Esophagus muscularis mucosa (tissue), 4 donors: ENCODE results near the gene PAK5. TPM values are rescaled to one million over a fixed set of nuclear protein-coding genes. Genes with fewer than 3 reads are reported as not detected.

Source experiments
- DNase-seq: peaks from one replicate; pipeline ENCODE4 v3.0.0-alpha.2; 2017; ENCODE audit errors: extremely low spot score
- H3K27ac ChIP-seq, 4 donors: fragments of 200-600 bp; sonication (generic); replicated peaks in 1 of 4; 1 replicate in 3 of 4; 2 replicates in 1 of 4; pipeline ENCODE4 v1.5.1; 2016 to 2019; ENCODE audit warnings: mild to moderate bottlenecking in 1 of 4
- H3K27me3 ChIP-seq, 4 donors: fragments of 200-600 bp; sonication (generic); one replicate each; pipeline versions ENCODE4 v1.5.1 to v1.6.0; 2016 to 2019
- H3K36me3 ChIP-seq, 4 donors: fragments of 200-600 bp; sonication (generic); one replicate each; pipeline ENCODE4 v1.5.1; 2016 to 2019
- H3K4me1 ChIP-seq, 4 donors: fragments of 200-600 bp; sonication (generic); one replicate each; pipeline ENCODE4 v1.5.1; 2016 to 2019
- H3K4me3 ChIP-seq, 4 donors: fragments of 200-600 bp; sonication (generic); 1 replicate in 2 of 4; 2 replicates in 2 of 4; pipeline ENCODE4 v1.5.1; 2016 to 2019; ENCODE audit warnings: mild to moderate bottlenecking in 4 of 4, moderate library complexity in 1 of 4
- H3K9me3 ChIP-seq, 4 donors: fragments of 200-600 bp; sonication (generic); 1 replicate in 3 of 4; 2 replicates in 1 of 4; pipeline ENCODE4 v1.5.1; 2016 to 2019
- EP300 ChIP-seq: sonication (generic); formaldehyde crosslinking; IDR thresholded peaks from one replicate; pipeline ENCODE4 v1.6.1; 2017; ENCODE audit warnings: antibody characterized with exemption
- POLR2A ChIP-seq: fragments of 450-650 bp; IDR thresholded peaks from one replicate; pipeline ENCODE4 v1.6.1; 2017; ENCODE audit warnings: antibody characterized with exemption, moderate library complexity, mild to moderate bottlenecking, low read depth
- POLR2AphosphoS5 ChIP-seq, 2 donors: sonication (generic); formaldehyde crosslinking; IDR thresholded peaks; one replicate each; pipeline ENCODE4 v1.6.1; 2017; ENCODE audit warnings: antibody characterized with exemption in 2 of 2
- WGBS: methylation state at CpG from one replicate; pipeline ENCODE4 v1.1.5; 2018; 5-methylcytosine and 5-hydroxymethylcytosine counted together
- intact Hi-C: fragments of 100-400 bp; cut with DNase I; formaldehyde crosslinking; loops from one replicate; pipeline ENCODE4 v1.15.1; 2023
- total RNA-seq, 4 donors: library from RNA; depleted of rRNA; stranded (reverse); fragments of >200 nt; gene quantifications; one replicate each; pipeline versions ENCODE4 v1.1.0 to v1.2.1, GENCODE V29; 2016
- TF ChIP-seq, protein P1 (sequence below), 3 experiments: fragments of 200-600 bp in 2 of 3; fragments of 450-650 bp in 1 of 3; sonication (generic) in 2 of 3; IDR thresholded peaks; one replicate each; pipeline ENCODE4 v1.5.1; 2017 to 2019; ENCODE audit warnings: antibody characterized with exemption in 3 of 3, mild to moderate bottlenecking in 2 of 3, moderate library complexity in 1 of 3

Gene PAK5
- total RNA-seq, 4 donors from 2014 or later, result 0.06 to 0.42 (median 0.20) TPM

DNA sequence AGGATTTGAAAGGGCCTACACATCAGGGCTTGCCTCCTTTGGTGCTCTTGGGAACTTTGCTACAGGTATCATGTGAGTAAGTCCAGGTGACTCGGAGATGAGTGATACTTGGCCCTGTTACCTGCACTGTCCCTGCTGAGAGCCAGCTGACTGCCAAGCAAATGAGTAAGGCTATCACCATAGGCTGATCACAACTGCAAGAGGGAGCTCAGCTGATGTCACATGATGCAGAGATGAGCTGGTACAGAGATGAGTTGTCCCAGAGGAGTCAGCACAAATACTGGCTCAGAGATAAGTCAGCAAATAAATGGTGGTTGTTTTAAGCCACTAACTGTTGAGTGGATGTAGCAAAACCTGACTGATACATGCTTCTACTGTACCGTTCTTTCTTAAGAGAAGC lies 283.1 kb downstream of the PAK5 start:
- Histone ChIP-seq H3K27ac (no peak overlapping the region), H3K9me3 (no peaks in the 10 kb centered on the region), H3K4me1 (no peaks in the 10 kb centered on the region), H3K27me3 (peaks cover 0 to 4% (median 0%) of the 10 kb centered on the region in 4 donors), H3K36me3 (no peaks in the 10 kb centered on the region), H3K4me3 (no peak overlapping the region)
- no peak for DNase-seq
- no peak for TF ChIP-seq EP300
- TF ChIP-seq POLR2AphosphoS5 (IDR thresholded peaks at IDR 0.05), result no peak
- no peak for TF ChIP-seq POLR2A
- TF ChIP-seq, protein P1, sequence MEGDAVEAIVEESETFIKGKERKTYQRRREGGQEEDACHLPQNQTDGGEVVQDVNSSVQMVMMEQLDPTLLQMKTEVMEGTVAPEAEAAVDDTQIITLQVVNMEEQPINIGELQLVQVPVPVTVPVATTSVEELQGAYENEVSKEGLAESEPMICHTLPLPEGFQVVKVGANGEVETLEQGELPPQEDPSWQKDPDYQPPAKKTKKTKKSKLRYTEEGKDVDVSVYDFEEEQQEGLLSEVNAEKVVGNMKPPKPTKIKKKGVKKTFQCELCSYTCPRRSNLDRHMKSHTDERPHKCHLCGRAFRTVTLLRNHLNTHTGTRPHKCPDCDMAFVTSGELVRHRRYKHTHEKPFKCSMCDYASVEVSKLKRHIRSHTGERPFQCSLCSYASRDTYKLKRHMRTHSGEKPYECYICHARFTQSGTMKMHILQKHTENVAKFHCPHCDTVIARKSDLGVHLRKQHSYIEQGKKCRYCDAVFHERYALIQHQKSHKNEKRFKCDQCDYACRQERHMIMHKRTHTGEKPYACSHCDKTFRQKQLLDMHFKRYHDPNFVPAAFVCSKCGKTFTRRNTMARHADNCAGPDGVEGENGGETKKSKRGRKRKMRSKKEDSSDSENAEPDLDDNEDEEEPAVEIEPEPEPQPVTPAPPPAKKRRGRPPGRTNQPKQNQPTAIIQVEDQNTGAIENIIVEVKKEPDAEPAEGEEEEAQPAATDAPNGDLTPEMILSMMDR (IDR thresholded peaks at IDR 0.05), result no peak
- WGBS, result 90% methylated on average over 2 of the region's 2 CpGs
- intact Hi-C loops, result no loop called here

DNA sequence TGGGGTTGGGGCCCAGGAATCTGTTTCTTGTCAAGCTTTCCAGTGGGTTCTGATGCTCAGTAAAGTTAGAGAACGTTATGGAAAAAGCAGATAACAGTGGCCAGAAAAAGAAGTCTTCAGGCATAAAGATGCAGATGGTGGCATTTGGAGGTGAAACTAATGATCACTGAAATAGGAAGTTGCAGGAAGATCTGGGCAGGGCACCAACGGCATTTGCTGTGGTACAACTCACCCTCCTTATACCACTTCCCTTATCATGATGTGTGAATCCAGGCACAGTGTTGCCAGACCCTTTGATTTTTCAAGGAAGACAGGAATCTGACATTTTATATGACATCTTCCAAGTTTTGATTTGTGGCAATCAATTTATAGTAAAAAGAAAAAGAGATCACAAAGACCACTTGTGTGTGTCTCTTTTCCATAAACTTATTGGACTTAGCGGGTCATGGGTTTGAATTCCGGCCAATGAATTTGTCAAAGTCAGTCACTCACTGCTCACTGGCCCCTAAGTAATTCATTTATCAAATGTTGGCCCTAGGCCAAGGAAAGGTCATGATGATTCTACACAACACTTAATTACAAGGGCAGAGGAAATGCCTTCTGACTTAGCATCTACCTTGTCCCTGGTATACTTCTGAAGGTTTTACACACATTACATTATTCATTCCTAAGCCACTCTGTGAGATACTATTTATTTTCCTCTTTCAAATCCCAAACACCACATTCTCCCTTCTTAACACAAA lies 286.9 kb downstream of the PAK5 start:
- no peaks in the 10 kb centered on the region for H3K9me3 ChIP-seq
- whole genome bisulfite sequencing, result 57% methylated on average over 4 of the region's 4 CpGs
- intact Hi-C loops, result no loop called here
- no peak overlapping the region for H3K27ac ChIP-seq
- no peaks in the 10 kb centered on the region for H3K36me3 ChIP-seq
- no peaks in the 10 kb centered on the region for H3K4me1 ChIP-seq
- H3K4me3 ChIP-seq, result no peak overlapping the region
- DNase-seq, result no peak
- no peak for TF ChIP-seq POLR2AphosphoS5 (IDR thresholded peaks at IDR 0.05)
- TF ChIP-seq EP300, result no peak
- no peak for TF ChIP-seq POLR2A
- TF ChIP-seq, protein P1 (IDR thresholded peaks at IDR 0.05), result no peak
- no peaks in the 10 kb centered on the region for H3K27me3 ChIP-seq

DNA sequence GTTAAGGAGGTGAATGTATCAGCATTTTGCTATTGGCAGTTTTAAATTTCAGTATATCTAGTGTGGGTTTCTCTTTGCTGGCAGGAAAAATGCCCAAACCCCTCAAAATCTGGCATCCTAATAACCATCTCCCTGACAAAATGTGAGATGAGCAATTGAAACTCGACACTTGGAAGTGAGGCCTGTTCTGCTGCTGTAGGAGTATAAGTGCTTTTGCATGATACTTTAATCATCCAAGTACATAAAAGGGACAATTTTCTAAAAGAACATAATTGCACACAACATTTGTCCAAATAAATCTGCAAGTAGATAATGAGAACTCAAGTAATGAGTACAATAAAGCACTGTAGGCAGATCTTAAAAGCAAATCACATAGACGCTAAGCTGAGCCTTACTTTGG lies 288.0 kb downstream of the PAK5 start:
- no peaks in the 10 kb centered on the region for H3K4me1 ChIP-seq
- intact Hi-C loops, result no loop called here
- H3K9me3 ChIP-seq, result no peaks in the 10 kb centered on the region
- DNase-seq, result no peak
- H3K36me3 ChIP-seq, result no peaks in the 10 kb centered on the region
- no peaks in the 10 kb centered on the region for H3K27me3 ChIP-seq
- no peak overlapping the region for H3K4me3 ChIP-seq
- H3K27ac ChIP-seq, result no peak overlapping the region
- no peak for TF ChIP-seq POLR2A
- TF ChIP-seq POLR2AphosphoS5 (IDR thresholded peaks at IDR 0.05), result no peak
- TF ChIP-seq EP300, result no peak
- TF ChIP-seq, protein P1 (IDR thresholded peaks at IDR 0.05), result no peak
- WGBS, result 83% methylated on average over 2 of the region's 2 CpGs

DNA sequence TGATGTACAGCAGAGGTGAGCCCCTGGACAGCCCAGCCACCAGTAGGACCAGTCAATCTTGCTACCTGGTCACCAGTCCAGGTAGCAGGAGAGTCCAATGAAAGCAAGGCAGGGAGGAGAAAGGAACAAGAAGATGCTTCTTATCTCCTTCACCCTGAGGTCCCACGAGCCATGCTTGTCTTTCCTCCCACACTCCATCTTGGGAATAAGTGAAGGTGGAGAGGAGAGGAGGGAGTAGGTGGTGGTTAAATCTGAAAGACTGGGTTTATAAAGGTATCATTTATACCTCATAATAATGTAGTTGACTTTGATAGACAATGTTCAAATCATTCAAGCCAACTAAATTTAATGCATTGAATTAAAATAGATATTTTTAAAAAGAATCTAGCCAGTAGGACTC lies 288.6 kb downstream of the PAK5 start:
- Histone ChIP-seq H3K4me3 (no peak overlapping the region), H3K27me3 (no peaks in the 10 kb centered on the region), H3K27ac (no peak overlapping the region), H3K9me3 (no peaks in the 10 kb centered on the region), H3K4me1 (no peaks in the 10 kb centered on the region), H3K36me3 (no peaks in the 10 kb centered on the region)
- WGBS, result 95% methylated on average over 1 of the region's 1 CpG
- no peak for DNase-seq
- TF ChIP-seq POLR2AphosphoS5 (IDR thresholded peaks at IDR 0.05), result no peak
- no peak for TF ChIP-seq EP300
- TF ChIP-seq POLR2A, result no peak
- TF ChIP-seq, protein P1 (IDR thresholded peaks at IDR 0.05), result no peak
- intact Hi-C loops, result no loop called here

DNA sequence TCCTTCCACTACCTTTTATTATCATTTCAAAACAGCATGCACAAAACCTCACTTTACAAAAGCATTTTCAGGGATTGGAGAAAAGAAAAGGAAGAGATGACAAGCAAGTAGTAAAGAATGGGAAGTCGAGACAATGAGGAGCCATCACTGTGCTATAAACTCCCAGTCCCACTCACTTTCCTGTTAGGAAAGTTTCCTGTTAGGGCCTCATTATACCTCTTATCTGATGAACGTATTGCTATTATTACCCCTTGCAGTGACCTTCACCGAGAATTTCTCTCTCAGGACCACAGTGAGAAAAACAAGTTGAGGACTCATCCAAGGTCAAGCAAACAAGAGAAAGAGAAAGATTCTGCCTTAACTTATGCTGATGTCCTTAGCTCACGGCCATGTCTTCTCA lies 295.7 kb downstream of the PAK5 start:
- Histone ChIP-seq H3K27me3 (no peaks in the 10 kb centered on the region), H3K36me3 (no peaks in the 10 kb centered on the region), H3K4me1 (no peaks in the 10 kb centered on the region), H3K27ac (no peak overlapping the region), H3K4me3 (no peak overlapping the region), H3K9me3 (no peaks in the 10 kb centered on the region)
- DNase-seq, result no peak
- intact Hi-C loops, result no loop called here
- 66% methylated on average over 4 of the region's 4 CpGs for WGBS
- TF ChIP-seq POLR2A (no peak), POLR2AphosphoS5 (IDR thresholded peaks at IDR 0.05) (no peak), EP300 (no peak)
- TF ChIP-seq, protein P1 (IDR thresholded peaks at IDR 0.05), result no peak
